ENCODE measurements around the gene EIF2S1. TPM values are rescaled to one million over a fixed set of nuclear protein-coding genes. Genes with fewer than 3 reads are reported as not detected.

The EIF2S1 gene
- total and polyA plus RNA-seq, 2 of the 13 experiments (the other 11 are each of a cell fraction or from before 2014, with no cell fraction given), result 49.1 to 246 TPM

GRCh38 chr14:67359775-67360469, at the start of gene EIF2S1, which contains the start of gene ATP6V1D (continued):
- TF ChIP-seq HMGXB4 (CRISPR knock-in tag; IDR thresholded peaks at IDR 0.05; ENCODE audit: borderline replicate concordance in 1 of 2, low read depth in 1 of 2), result peak; percentile 86 to 91
- TF ChIP-seq KDM3A (CRISPR knock-in tag; IDR thresholded peaks at IDR 0.05; ENCODE audit: low read depth), result peak; percentile 78
- no peak for TF ChIP-seq RBAK (CRISPR knock-in tag; IDR thresholded peaks at IDR 0.05)
- TF ChIP-seq PRMT3 (CRISPR knock-in tag; IDR thresholded peaks at IDR 0.05; ENCODE audit: borderline replicate concordance, low read depth), result no peak
- peak; percentile 98; the same call in 1 of the 2 replicates for TF ChIP-seq DMTF1 (CRISPR knock-in tag; IDR thresholded peaks at IDR 0.05)
- TF ChIP-seq NCOA1 (CRISPR knock-in tag; IDR thresholded peaks at IDR 0.05), result no peak
- no peak for TF ChIP-seq ZMAT5 (CRISPR knock-in tag; IDR thresholded peaks at IDR 0.05; ENCODE audit: borderline replicate concordance, low read depth)
- no peak for TF ChIP-seq E2F2 (CRISPR knock-in tag; IDR thresholded peaks at IDR 0.05; ENCODE audit: borderline replicate concordance)
- TF ChIP-seq HBP1 (CRISPR knock-in tag; IDR thresholded peaks at IDR 0.05; ENCODE audit: low read depth), result peak; percentile 79
- no peak for TF ChIP-seq MXD3 (CRISPR knock-in tag; IDR thresholded peaks at IDR 0.05)
- TF ChIP-seq ZNF530 (CRISPR knock-in tag; IDR thresholded peaks at IDR 0.05; ENCODE audit: low read depth), result no peak
- TF ChIP-seq HOXA5 (CRISPR knock-in tag; IDR thresholded peaks at IDR 0.05), result 0 out of 2 replicates have a peak, but pooled peaks have one; percentile 71
- no peak for TF ChIP-seq ZFP62 (CRISPR knock-in tag; IDR thresholded peaks at IDR 0.05)
- TF ChIP-seq RFX5 (IDR thresholded peaks at IDR 0.05; ENCODE audit: low read depth, low read length), result peak; percentile 75
- no peak for TF ChIP-seq BRD4 (CRISPR knock-in tag; IDR thresholded peaks at IDR 0.05)
- peak; percentile 59 for TF ChIP-seq FOXO1 (CRISPR knock-in tag; IDR thresholded peaks at IDR 0.05)
- TF ChIP-seq PLRG1 (conservative IDR thresholded peaks at IDR 0.05), result no peak
- TF ChIP-seq ZFY (CRISPR knock-in tag; IDR thresholded peaks at IDR 0.05), result peak; percentile 91
- TF ChIP-seq ZNF75D (CRISPR knock-in tag; IDR thresholded peaks at IDR 0.05; ENCODE audit: borderline replicate concordance), result no peak
- TF ChIP-seq RBFOX2 (IDR thresholded peaks at IDR 0.05; ENCODE audit: low read depth, low read length), result peak; percentile 73
- TF ChIP-seq NAIF1 (CRISPR knock-in tag; IDR thresholded peaks at IDR 0.05; ENCODE audit: borderline replicate concordance), result peak; percentile 57; the same call in 1 of the 2 replicates
- no peak for TF ChIP-seq IRX3 (CRISPR knock-in tag; IDR thresholded peaks at IDR 0.05; ENCODE audit: borderline replicate concordance, low read depth)
- peak; percentile 77 for TF ChIP-seq SP2 (CRISPR knock-in tag; IDR thresholded peaks at IDR 0.05)
